NCI-H82 treated with DMSO at 0.1 percent for 48 hours (cell line): ENCODE data around the gene SEC14L3.
A peak's percentile ranks its signal among the peaks of the same experiment; 100 is the strongest.
"Not testable (repeated sequence)": the region's sequence is repeated elsewhere in the genome, so short reads cannot be mapped to it uniquely, and the experiment has no call there.

ENCODE experiments used
- DNase-seq: peaks from one replicate; lab custom pipeline; 2025; ENCODE audit not compliant: unreplicated experiment; lab: John Stamatoyannopoulos, UW

SEC14L3 gene

DNA sequence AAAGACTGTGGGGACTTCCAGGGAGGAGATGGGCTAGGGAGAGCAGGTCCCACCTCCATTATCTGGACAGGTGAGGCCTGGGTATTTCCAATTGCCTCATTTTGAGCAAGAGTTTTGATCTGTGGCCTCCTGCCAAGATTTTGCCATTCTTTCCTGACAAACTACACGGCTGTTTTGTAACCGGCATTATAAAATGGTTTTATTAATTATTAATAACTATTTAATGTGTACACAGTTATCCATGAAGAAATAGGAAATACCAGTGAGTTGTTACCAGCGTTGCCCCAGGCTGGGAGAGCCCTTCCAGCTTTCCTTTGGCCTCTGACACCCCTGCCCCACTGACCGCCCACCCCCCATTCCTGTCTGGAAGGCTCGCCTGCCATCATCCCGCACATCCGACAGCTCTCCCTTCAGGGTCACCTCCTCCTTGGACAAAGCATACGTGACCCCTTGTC lies 14.9 kb upstream of the SEC14L3 start:
- no peak for DNase-seq

DNA sequence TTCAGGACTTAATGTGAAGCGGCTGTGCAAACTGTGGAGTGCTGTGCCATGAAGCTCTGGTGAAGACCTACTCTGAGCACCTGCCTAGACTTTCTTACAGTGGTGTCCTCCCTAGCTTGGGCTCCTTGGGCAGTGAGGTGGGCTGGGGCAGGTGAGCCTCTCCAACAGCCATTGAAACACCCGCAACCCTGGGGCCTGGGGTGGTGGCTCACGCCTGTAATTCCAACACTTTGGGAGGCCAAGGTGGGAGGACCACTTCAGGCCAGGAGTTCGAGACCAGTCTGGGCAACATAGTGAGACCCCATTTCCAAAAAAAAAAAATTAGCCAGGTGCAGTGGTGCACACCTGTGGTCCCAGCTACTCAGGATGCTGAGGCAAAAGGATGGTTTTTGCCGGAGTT lies 14.3 kb upstream of the SEC14L3 start:
- no peak for DNase-seq

DNA sequence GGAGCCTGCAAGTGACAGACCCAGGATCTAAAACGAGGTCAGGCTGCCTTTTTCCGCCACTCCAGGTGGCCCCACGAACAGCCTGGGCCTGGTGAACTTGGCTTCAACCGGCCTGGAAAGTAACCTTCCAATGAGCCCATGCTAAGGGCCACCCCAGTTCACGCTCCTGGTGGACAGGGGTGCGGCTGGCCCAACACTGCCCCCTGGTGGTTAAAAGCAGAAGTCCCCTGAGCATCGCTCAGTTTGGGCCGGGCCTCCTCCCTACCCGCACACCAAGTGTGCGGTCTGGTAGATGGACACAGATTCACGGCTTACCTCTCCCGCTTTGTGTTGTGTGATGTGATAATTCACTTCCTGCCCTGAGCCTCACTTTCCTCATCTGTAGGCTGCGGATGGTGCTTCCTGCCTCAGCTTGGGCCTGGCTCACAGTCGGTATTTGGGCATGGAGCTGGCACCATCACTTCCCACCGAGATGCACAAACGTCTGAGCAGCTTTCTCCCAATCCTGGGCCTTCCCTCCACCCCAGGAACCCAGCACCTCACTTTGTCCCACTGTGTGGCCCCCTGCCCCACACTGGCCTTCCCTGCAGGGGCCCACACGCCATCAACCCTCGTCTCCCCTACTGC lies 13.7 kb upstream of the SEC14L3 start:
- DNase-seq = peak; percentile 15

- no peak for DNase-seq
These were observed 11.4 kb upstream of the SEC14L3 start for GRCh38 chr22:30483169-30483568.

DNA sequence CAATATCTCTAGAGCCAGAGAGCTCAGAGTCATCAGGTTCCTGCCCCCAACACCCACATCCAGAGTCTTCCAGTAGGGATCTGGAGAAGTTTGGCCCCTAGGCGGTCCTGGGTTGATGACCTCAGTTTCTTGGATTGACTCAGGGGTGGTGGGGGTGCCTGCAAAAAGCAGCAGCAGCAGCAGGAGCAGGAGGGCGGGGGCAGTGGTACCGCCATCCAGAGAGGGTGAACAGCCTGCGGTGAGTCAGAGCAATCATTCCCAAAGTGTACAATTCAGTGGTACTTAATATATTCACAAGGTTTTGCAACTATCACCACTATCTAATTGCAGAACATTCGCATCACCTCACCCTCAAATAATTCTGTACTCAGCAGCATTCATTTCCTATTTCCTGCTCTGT lies 9.9 kb upstream of the SEC14L3 start:
- DNase-seq = no peak

GRCh38 chr22:30479981-30480380 lies 8.2 kb upstream of the SEC14L3 start:
- DNase-seq = no peak

- DNase-seq = no peak
These were observed 3.0 kb upstream of the SEC14L3 start for GRCh38 chr22:30474683-30475424.

GRCh38 chr22:30474121-30474520 lies 2.3 kb upstream of the SEC14L3 start:
- no peak for DNase-seq

- DNase-seq = no peak
These were observed 1.3 kb upstream of the SEC14L3 start for GRCh38 chr22:30472994-30473720.

DNA sequence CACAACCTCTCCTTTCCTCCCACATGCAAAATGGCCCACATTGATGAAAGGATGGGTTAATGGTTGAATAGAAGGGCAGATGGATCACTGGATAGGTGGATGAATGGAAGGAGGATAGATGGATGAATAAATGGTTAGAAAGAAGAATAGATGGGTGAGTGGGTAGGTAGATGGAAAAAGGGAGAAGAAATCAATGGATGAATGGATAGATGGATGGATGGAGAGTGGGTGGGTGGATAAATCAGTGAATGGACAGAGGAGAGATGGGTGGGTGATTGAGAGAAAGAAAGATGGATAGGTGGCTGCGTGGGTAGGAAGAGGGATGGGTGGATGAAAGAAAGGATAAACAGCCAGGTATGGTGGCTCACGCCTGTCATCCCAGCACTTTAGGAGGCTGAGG lies 1.2 kb downstream of the SEC14L3 start:
- no peak for DNase-seq

DNA sequence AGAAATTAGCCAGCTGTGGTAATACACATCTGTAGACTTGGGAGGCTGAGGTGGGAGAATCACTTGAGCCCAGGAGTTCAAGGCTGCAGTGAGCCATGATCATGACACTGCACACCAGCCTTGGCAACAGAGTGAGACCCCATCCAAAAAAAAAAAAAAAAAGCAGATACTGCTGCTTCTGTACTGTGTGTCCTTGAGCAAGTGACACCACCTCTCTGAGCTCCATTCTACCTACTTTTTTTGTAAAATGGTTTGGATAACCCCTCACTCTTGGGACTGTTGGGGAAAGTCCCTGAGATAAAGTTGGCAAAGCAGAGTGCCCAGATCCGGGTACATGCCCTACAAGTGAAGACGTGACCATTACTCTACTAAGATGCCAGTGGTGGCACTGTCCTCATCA lies 2.7 kb downstream of the SEC14L3 start:
- DNase-seq = no peak

DNA sequence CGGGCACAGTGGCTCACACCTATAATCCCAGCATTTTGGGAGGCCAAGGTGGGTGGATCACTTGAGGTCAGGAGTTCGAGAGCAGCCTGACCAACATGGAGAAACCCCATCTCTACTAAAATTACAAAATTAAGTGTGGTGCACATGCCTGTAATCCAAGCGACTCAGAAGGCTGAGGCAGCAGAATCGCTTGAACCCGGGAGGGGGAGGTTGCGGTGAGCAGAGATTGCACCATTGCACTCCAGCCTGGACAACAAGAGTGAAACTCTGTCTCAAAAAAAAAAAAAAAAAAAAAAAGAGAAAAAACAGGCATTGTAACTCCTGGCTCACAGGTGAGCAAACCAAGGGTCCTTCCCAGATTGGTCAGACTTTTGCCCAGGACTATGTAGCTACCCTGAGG lies 11.3 kb downstream of the SEC14L3 start:
- DNase-seq = not testable (repeated sequence)

DNA sequence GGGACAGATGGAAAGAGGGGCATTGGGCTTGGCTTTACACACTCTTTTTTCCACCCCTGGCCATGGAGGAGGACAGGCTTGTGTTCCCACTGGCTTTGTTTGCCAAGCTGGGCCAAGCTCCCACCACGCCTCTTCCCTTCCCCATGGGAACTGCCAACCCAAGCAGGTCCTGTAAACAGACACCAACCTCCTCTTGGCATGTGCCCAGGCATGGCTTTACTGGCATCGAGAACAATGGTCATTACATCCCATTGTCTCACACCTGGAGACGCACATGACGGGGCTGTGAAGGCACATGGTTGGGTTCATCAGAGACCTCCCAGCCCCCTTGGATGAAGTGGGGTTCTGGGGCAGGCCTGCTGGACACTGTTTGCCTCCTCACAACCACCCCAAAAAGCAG lies 11.7 kb downstream of the SEC14L3 start:
- no peak for DNase-seq

GRCh38 chr22:30459181-30460052 lies 12.4 kb downstream of the SEC14L3 start:
- DNase-seq = no peak

DNA sequence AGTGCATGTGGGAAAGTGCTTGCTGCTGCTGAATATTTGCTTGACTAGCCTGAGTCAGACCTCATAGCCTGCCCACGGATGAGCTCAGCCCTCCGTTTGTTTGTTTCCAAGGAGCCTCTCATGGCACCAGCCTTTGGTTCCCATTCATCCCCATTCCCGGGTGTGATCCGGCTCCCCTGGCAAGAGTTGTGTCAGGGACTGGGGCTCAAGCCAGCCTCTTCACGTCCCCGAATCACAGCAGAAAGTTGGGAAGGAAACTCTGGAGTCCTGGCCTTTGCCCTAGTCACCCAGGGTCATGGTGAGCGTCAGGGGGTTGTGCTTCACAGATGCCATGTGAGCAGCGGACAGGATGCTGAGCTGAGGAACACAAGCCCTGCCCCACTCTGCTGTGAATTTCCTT lies 13.8 kb downstream of the SEC14L3 start:
- DNase-seq = no peak

DNA sequence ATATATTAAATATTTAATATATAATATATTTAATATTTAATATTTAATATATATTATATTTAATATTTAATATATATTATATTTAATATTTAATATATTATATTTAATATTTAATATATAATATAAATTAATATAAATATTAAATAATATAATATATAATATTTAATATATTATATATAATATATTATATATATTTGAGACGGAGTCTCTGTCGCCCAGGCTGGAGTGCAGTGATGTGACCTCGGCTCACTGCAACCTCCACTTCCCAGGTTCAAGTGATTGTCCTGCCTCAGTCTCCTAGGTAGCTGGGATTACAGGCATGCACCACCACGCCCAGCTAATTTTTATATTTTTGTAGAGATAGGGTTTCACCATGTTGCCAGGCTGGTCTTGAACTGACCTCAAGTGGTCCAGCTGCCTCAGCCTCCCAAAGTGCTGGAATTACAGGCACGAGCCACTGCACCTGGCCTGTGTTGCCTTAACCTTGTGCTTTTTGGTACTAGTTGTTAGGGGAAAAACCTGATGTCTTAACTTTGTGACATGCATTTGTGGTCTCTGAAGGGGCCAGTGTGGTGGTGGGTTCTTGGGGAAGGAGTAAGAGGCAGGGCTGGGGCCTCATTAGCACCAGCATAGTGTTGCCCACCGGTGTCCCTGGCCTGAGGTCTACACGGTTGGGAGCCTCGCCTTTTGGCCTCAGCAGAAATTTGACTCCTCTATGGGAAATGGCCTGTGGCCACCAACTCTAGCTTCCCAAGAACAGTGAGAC lies 16.6 kb downstream of the SEC14L3 start:
- no peak for DNase-seq

- no peak for DNase-seq
These were observed 17.9 kb downstream of the SEC14L3 start for GRCh38 chr22:30453731-30454510.

DNA sequence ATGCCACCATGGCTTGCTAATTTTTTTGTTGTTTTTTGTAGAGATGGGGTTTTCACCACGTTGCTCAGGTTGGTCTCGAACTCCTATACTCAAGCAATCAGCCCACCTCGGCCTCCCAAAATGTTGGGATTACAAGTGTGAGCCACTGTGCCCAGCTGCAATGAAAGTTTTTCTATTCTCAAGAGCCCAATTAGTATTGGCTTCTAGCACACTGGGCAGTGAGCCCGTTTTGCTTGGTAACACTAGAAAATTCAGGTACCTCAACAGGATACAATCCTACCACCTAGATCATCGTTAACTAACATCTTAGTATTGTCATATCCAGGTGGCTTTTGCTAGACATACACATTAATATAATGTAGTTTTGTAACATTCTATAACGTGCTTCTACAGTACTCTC lies 19.0 kb downstream of the SEC14L3 start:
- DNase-seq = no peak

DNA sequence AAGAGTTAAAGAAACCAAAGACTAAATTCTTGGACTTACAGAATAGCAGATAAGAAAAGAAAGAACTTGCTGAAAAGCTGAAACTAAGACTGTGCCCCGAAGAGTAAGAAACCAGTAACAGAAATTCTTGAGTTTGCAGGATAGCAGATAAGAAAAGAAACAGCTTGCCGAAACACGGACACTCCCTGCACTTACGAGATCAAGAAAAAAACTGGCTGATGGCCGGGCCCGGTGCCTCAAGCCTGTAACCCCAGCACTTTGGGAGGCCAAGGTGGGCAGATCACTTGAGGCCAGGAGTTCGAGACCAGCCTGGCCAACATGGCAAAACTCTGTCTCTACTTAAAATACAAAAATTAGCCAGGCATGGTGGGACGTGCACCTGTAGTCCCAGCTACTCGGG lies 20.3 kb downstream of the SEC14L3 start:
- DNase-seq = not testable (repeated sequence)

DNA sequence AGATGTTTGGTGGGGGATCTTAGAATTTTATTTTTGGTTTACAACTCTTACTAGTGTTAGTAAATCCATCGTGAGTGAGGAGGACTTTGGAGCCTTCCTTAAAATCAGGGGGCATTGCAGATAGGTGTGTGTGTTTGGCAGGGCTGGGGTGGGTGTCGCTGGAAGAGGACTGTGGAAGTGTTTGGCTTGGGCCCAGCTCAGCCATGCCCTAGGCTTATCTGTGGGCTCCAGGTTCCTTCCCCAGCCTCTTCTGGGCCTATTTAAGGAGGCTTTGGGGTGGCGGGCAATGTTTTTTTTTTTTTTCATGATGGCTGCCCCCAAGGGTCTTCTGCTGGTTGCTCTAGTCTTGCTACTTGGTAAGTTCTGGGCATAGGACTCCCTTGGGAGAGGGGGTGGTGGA lies 24.2 kb downstream of the SEC14L3 start:
- no peak for DNase-seq
